Activated T-cell treated with anti-CD3 and anti-CD28 coated beads, Interleukin-2, amount 50 U/mL, for 72 hours (primary cell): Measurements from ENCODE around the gene DOLPP1. TPM values are rescaled to one million over a fixed set of nuclear protein-coding genes. Genes with fewer than 3 reads are reported as not detected.

ENCODE experiments used
- ATAC-seq, 2 donors: fragments of 150-1000 bp; cut with Tn5 transposase; replicated peaks in 1 of 2; 2 replicates each; pipeline ENCODE4 v1.10.0; 2021; ENCODE audit warnings: moderate library complexity in 2 of 2, mild to moderate bottlenecking in 1 of 2
- DNase-seq, 2 donors: peaks; one replicate each; pipeline ENCODE4 v3.0.0; 2021 to 2022; ENCODE audit warnings: mixed read lengths in 1 of 2
- H3K27ac Mint-ChIP-seq: one replicate; pipeline ENCODE4 v1.8.0; 2022; ENCODE audit warnings: mild to moderate bottlenecking, moderate library complexity, mixed read lengths
- H3K27me3 Mint-ChIP-seq: one replicate; pipeline ENCODE4 v1.8.0; 2022; ENCODE audit warnings: low read depth, mixed read lengths
- H3K36me3 Mint-ChIP-seq, 2 donors: one replicate each; pipeline ENCODE4 v1.8.0; 2022; ENCODE audit warnings: mixed read lengths in 2 of 2, mild to moderate bottlenecking in 1 of 2; ENCODE audit not compliant: insufficient read depth in 2 of 2
- H3K4me1 Mint-ChIP-seq: one replicate; pipeline ENCODE4 v1.8.0; 2022; ENCODE audit warnings: low read depth, mixed read lengths
- H3K4me3 Mint-ChIP-seq, 2 donors: one replicate each; pipeline ENCODE4 v1.8.0; 2022; ENCODE audit warnings: mild to moderate bottlenecking in 2 of 2, mixed read lengths in 2 of 2, moderate library complexity in 2 of 2
- H3K9me3 Mint-ChIP-seq, 2 donors: one replicate each; pipeline ENCODE4 v1.8.0; 2022; ENCODE audit warnings: mixed read lengths in 2 of 2
- total RNA-seq, 2 donors: library from RNA; stranded (reverse); gene quantifications; one replicate each; pipeline ENCODE4 v1.2.3, GENCODE V29; 2022

Gene DOLPP1
- total RNA-seq, 2 donors from 2014 or later = 17.1 to 22.3 TPM

DNA sequence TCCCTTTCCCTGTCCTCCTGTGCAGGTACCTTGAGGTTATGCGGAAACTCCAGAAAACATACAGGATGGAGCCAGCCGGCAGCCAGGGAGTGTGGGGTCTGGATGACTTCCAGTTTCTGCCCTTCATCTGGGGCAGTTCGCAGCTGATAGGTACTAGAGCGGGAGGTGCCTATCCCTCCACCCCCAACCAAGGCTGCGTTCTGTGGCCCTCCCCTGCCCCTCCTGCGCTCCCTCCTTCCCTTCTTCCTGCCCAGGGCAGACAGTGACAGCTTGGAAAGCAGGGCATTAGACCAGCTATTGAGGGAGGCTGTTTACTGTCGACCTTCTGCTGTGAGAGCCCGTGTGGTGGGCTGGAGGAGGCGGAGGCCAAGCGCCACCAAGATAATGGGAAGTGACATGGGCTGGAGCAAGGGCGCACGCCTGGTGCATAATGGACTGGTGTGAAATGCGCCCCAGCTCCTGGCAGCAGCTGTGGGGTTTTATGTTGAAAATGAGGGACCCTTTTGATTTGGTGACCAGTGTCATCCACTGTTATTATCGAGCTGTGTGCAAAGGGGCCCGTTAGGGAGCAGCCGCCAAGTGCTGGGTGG lies 55.6 kb downstream of the DOLPP1 start:
- Mint-ChIP-seq H3K9me3 (no peaks in the 10 kb centered on the region), H3K4me1 (peaks cover 33% of the 10 kb centered on the region), H3K27me3 (no peaks in the 10 kb centered on the region), H3K4me3 (no peak overlapping the region), H3K36me3 (peaks cover 0 to 5% of the 10 kb centered on the region in 2 donors), H3K27ac (no peak overlapping the region)
- ATAC-seq (no peak), DNase-seq (no peak)

DNA sequence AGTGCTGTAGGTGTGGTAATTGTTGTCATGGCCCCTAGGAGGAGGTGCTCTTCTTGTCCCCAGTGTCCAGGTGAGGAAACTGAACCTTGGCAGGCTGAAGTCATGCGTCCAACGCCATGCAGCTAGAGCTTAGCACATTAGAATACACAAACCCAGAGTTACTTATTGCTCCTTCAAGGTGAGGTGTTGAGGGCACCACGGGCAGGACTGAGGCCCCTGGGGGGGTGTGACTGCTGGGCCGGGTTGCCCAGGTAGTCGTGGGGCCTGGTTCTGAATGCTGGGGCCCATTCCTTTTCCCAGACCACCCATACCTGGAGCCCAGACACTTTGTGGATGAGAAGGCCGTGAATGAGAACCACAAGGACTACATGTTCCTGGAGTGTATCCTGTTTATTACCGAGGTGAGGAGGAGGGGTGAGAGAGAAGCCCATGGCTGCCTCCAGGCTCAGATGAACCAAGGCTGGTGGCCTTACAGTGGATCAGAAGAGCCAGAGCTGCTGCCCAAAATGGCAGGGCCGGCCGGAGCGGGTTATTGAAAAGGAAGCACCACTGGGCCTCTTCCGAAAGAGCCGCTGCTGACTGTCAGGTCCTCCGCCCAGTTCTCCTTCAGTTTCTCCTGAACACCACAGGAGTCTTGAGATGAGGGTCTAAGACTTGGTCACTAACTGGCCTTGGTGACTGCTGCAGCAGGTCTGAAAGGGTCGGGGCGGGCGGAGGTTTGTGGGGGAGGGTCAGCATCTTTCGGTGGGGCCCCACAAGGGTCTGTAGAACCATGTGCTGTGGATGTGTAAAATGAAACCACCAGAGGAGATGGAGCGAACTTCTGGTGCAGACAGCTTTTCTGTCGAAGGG lies 56.6 kb downstream of the DOLPP1 start:
- H3K27me3 Mint-ChIP-seq = no peaks in the 10 kb centered on the region
- peaks cover 34% of the 10 kb centered on the region for H3K4me1 Mint-ChIP-seq
- no peak overlapping the region for H3K4me3 Mint-ChIP-seq
- H3K36me3 Mint-ChIP-seq = peaks cover 0 to 3% of the 10 kb centered on the region in 2 donors
- DNase-seq (no peak), ATAC-seq (no peak)
- H3K9me3 Mint-ChIP-seq = no peaks in the 10 kb centered on the region
- no peak overlapping the region for H3K27ac Mint-ChIP-seq

DNA sequence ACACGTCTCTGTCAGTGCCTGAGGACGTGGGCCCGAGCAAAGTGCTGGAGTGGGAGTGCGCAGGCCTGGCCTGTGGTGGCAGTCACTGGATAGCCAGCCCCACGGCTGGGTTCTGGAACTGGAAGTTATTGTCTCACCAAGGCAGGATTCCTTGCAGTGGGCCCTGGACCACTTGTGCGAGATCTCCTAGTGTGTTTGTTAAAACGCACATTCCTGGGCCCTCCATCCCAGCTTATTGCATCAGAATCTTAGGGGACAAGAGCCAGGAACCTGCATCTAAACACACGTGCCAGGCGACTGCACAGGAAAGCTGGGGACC lies 57.2 kb downstream of the DOLPP1 start:
- Mint-ChIP-seq H3K36me3 (peaks cover 0 to 3% of the 10 kb centered on the region in 2 donors), H3K27ac (no peak overlapping the region), H3K4me3 (no peak overlapping the region), H3K4me1 (peaks cover 40% of the 10 kb centered on the region), H3K27me3 (no peaks in the 10 kb centered on the region), H3K9me3 (no peaks in the 10 kb centered on the region)
- DNase-seq (no peak), ATAC-seq (no peak)

DNA sequence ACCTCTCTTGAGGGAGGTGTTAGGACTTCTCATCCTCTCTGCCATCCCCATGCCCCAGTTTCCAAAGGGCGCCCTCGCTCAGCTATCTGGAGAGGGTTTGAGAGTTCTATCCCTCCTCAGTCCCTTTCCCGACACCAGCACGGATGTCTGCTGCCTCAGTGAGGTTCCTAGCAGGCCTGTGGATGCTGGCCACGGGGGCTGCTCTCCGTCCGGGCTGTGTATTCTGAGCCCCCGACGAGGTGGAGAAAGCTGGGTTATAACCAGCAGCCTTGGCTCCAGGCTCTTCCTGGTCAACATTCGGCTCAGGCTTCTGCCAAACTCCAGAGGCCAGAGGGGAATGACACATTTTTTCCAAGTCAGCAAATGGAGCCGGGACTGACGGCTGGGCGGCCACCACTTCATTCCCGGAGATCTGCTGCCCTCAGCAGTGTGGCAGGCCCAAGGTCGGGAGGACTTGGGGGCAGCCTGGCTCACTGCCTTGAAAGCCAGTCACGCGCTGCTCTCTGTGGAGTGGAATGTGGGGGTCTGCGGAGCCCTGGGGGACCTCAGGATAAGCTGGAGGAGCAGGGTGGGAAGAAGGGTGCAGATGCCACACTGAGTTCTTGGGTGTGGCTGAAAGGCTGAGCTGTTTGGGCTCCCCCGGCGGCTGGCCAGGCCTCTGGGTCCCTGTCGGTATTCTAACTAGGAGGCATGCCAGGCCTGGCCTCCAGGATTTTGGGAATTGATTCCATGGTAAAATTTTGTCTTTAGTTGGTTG lies 57.7 kb downstream of the DOLPP1 start:
- H3K27me3 Mint-ChIP-seq = no peaks in the 10 kb centered on the region
- H3K4me3 Mint-ChIP-seq = peak overlapping the region; percentile 82 to 92
- ATAC-seq = no peak
- peak in 1 of 2 donors; percentile 10 for DNase-seq
- peaks cover 43% of the 10 kb centered on the region for H3K4me1 Mint-ChIP-seq
- H3K9me3 Mint-ChIP-seq = no peaks in the 10 kb centered on the region
- H3K27ac Mint-ChIP-seq = peak overlapping the region; percentile 73
- peaks cover 0 to 3% of the 10 kb centered on the region in 2 donors for H3K36me3 Mint-ChIP-seq

DNA sequence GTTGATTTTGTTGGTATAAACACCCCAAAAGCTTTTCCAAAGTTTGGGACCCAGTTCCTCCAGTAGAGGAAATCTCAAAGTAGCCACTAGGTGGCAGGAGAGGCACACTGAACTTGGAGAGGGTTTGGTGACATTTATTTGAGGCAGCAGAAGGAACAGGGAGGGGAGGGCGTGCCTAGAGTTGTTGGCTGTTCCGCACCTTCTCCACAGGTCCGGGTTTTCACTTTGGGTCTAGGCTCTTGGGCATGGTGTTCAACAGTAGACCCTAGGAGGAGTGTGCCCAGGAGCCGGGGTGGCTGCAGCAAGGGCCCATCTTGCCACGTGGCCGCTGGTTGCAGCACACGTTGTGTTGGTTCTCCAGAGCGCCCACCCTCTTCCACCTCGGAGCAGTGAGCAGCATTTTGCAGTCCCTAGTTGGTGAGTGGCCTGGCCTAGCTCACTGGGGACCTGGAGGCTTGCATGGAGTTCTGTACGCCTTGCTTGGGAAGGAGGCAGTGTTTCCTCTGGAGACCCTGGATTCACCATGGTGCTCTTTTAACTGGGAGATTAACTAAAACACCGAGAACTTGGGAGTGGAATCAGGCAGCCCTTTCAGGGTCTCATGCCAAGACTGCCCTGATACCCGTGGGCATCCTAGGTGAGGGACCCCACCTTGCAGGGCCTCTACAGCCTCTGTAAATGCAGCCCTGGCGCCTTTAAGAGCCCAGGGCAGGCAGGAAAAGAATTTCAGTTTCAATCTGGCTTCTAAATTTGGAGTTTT lies 58.5 kb downstream of the DOLPP1 start:
- peak overlapping the region; percentile 73 for H3K27ac Mint-ChIP-seq
- H3K36me3 Mint-ChIP-seq = peaks cover 0 to 4% of the 10 kb centered on the region in 2 donors
- peak; percentile 76 to 82 for DNase-seq
- peaks cover 46% of the 10 kb centered on the region for H3K4me1 Mint-ChIP-seq
- H3K27me3 Mint-ChIP-seq = no peaks in the 10 kb centered on the region
- peak overlapping the region; percentile 82 to 92 for H3K4me3 Mint-ChIP-seq
- no peaks in the 10 kb centered on the region for H3K9me3 Mint-ChIP-seq
- ATAC-seq = peak; percentile 53 to 59

DNA sequence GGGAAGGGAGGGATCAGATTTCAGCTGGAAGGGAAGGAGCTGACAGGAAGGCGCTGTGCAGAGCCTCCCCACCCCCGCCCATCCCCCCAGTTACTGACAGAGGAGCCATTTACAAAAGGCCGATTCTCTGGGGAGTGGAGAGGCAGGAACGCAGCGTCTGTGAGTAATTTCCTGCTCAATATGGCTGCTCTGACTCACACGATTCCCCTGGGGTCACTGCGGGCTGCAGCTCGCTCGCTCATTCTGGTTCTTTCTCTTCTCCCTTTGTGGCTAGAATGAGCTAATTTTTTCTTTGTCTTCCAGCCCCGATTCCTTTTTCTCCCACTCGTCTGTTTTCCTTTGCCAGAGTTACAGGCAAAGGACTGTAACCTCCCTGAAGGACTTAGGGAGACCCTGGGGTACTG lies 59.1 kb downstream of the DOLPP1 start:
- peaks cover 0 to 4% of the 10 kb centered on the region in 2 donors for H3K36me3 Mint-ChIP-seq
- DNase-seq (peak; percentile 84 to 88), ATAC-seq (peak; percentile 92)
- no peaks in the 10 kb centered on the region for H3K27me3 Mint-ChIP-seq
- H3K27ac Mint-ChIP-seq = peak overlapping the region; percentile 73
- H3K4me3 Mint-ChIP-seq = peak overlapping the region; percentile 82 to 92
- peaks cover 46% of the 10 kb centered on the region for H3K4me1 Mint-ChIP-seq
- H3K9me3 Mint-ChIP-seq = no peaks in the 10 kb centered on the region

Other genes with a start within 250 kb of the DOLPP1 start
- 10 to 100 TPM in 1 of 2 donors, 1 to 10 TPM in 1; 8.8 to 13.8 TPM for gene KYAT1, start 199.2 kb upstream of the DOLPP1 start, total RNA-seq
- 10 to 100 TPM; 19.2 to 20.1 TPM for gene LRRC8A, start 199.0 kb upstream of the DOLPP1 start, total RNA-seq
- gene PHYHD1, start 160.1 kb upstream of the DOLPP1 start, total RNA-seq = 1 to 10 TPM; 1.1 to 1.9 TPM
- 1 to 10 TPM; 6.8 to 6.9 TPM for gene DOLK, start 133.5 kb upstream of the DOLPP1 start, total RNA-seq
- 10 to 100 TPM; 90.0 to 98.0 TPM for gene NUP188, start 133.4 kb upstream of the DOLPP1 start, total RNA-seq
- gene SH3GLB2, start 52.8 kb upstream of the DOLPP1 start, total RNA-seq = 10 to 100 TPM; 41.3 to 41.8 TPM
- gene MIGA2, start 44.5 kb upstream of the DOLPP1 start, total RNA-seq = 10 to 100 TPM; 38.5 to 41.5 TPM
- gene CRAT, start 29.7 kb downstream of the DOLPP1 start, total RNA-seq = 10 to 100 TPM; 21.4 to 23.8 TPM
- 10 to 100 TPM; 85.5 to 98.3 TPM for gene PTPA, start 30.3 kb downstream of the DOLPP1 start, total RNA-seq
- 1 to 10 TPM; 4.2 to 4.6 TPM for gene IER5L, start 97.2 kb downstream of the DOLPP1 start, total RNA-seq